Gastrocnemius medialis (tissue), 4 donors: ENCODE results near the gene ALG14.

Source experiments
- CTCF ChIP-seq, 5 experiments: fragments of 450-650 bp in 3 of 5; fragments of 200-600 bp in 2 of 5; sonication (generic) in 2 of 5; IDR thresholded peaks in 4 of 5; conservative IDR thresholded peaks in 1 of 5; 1 replicate in 4 of 5; 2 replicates in 1 of 5; pipeline ENCODE4 v1.5.1; 2016 to 2019; ENCODE audit warnings: antibody characterized with exemption in 5 of 5, mild to moderate bottlenecking in 3 of 5, moderate library complexity in 3 of 5
- POLR2A ChIP-seq, 2 donors: fragments of 450-650 bp; IDR thresholded peaks; one replicate each; pipeline ENCODE4 v1.6.1; 2017; ENCODE audit warnings: antibody characterized with exemption in 2 of 2, mild to moderate bottlenecking in 2 of 2, moderate library complexity in 2 of 2

- TF ChIP-seq CTCF (IDR thresholded peaks at IDR 0.05 in 4 of 5, conservative IDR thresholded peaks at IDR 0.05 in 1 of 5) (no peak), POLR2A (IDR thresholded peaks at IDR 0.05) (no peak)
Observed at GRCh38 chr1:94992863-94993563, 79.7 kb downstream of the ALG14 start.
